HG02884 (cell line): ENCODE data around the gene DPP9.
"Not testable (repeated sequence)": the region's sequence is repeated elsewhere in the genome, so short reads cannot be mapped to it uniquely, and the experiment has no call there.

Experiments used
- ATAC-seq: cut with Tn5 transposase; IDR thresholded peaks from one replicate; pipeline ENCODE4 v1.9.1; 2021; ENCODE audit warnings: mild to moderate bottlenecking, moderate library complexity; ENCODE audit not compliant: unreplicated experiment

DPP9 gene

GRCh38 chr19:4723595-4724514, at the start of gene DPP9:
Gene DPP9, minus strand, starts transcription at chr19:4723842. Its CDS starts 3,936 bp downstream, at chr19:4719906.
- ATAC-seq, result peak; percentile 80

DNA sequence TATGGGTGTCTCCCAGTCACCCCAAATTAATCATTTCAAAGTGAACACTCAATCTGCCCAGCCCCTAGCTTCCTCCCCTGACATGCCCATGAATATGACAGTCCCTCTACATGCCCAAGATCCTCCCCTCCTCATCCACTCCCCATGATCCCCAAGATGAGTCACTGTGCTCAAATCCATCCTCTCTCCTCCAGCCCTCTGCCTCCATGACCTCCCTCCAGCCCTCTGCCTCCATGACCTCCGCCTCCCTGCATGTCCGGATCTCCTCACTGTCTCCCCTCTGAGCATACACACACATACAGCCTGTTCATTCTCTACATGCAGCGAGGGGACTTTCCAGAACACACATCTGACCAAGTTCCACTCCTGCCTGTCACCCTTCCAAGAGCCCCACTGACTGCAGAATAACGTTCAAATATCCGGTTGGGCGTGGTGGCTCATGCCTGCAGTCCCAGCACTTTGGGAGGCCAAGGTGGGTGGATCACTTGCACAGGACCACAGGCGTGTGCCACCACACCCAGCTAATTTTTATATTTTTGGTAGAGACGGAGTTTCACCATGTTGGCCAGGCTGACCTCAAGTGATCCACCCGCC, 49.5 kb upstream of the DPP9 start:
- no peak for ATAC-seq

DNA sequence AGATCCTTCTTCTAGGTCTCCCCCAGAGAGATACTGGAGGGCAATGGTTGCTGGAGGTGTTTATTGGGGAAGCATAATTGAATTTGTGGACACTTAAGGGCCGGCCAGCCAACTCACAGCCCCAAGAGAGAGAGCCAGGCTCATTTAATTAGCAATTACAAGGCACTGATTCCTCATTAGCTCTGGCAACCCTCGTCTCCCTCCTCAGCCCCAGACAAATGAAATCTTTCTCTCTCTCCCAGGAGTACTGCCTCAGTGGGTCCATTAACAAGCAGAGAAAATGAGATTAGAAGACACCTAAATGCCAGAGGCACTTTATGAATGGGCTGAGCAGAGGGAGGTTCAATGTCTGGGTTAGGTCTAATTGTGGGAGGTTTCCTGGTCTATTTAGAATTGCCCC, 48.9 kb upstream of the DPP9 start:
- ATAC-seq, result no peak

DNA sequence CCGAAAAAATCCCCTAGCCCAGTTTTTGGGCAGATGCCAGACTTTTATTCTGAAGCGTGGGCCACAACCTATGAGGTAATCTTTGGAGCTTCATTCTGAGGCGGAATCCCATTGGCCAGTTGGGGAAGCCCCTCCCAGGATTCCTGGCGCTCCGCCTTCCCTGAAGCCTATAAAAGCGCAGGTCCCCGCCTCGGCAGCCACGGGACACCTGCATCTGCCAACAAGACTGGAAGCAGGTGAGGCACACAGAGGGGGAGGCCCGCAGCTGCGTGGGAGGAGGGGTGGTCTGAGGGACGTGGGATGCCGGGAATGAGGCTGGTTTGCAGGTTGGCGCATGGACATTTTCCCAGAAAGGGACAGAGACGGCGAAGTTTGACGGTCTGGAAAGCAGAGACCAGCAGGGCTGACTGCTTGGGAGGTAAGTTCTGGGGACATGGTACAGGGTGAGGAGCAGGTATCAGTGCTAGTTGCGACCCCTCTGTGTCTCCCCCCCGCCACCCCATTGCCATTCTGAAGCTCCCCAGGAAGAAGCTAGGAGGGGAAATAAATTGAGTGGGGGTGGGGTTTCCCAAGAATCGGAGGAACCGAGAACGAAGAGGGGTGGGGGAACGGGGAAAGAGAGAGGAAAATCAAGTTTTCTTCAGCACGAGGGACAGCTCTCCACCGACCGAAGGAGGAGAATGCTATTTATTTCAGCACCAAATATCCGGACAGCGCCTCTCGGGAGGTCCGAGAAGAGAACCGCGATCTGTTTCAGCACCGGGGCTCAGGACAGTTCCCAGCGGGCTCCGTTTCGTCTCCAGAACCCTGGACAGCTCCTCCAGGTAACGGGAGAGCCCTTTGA, 45.5 kb upstream of the DPP9 start:
- ATAC-seq, result no peak

- no peak for ATAC-seq
These were observed 40.7 kb upstream of the DPP9 start for GRCh38 chr19:4764393-4764660.

GRCh38 chr19:4763021-4763420, 39.4 kb upstream of the DPP9 start:
- ATAC-seq, result no peak

DNA sequence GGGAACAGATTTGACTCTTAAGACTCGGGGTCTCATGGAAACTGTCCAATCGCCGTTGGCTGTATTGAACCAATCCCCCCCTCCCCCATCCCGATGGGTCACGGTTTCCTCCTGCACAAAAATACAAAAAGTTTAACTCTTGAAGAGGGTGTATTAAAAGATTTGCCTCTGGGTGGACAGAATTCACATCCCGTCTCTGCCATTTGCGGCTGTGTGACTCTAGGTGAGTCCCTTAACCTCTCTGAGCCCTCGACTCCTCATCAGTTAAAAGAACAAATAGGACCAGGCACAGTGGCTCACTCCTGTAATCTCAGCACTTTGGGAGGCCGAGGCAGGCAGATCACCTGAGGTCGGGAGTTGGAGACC, 36.6 kb upstream of the DPP9 start:
- no peak for ATAC-seq

GRCh38 chr19:4759388-4760284, 36.0 kb upstream of the DPP9 start:
- ATAC-seq, result no peak

DNA sequence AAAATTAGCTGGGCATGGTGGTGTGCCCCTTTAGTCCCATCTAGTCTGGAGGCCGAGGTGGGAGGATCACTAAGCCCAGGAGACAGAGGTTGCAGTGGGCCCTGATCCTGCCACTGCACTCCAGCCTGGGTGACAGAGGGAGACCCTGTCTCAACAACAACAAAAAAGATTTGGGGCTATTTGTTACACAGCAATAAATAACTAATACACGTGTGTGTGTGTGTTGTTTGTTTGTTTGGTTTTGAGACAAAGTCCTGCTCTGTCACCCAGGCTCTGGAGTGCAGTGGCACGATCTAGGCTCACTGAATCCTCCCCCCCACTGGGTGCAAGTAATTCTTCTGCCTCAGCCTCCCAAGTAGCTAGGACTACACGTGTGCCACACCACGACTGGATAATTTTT, 35.0 kb upstream of the DPP9 start:
- ATAC-seq, result no peak

DNA sequence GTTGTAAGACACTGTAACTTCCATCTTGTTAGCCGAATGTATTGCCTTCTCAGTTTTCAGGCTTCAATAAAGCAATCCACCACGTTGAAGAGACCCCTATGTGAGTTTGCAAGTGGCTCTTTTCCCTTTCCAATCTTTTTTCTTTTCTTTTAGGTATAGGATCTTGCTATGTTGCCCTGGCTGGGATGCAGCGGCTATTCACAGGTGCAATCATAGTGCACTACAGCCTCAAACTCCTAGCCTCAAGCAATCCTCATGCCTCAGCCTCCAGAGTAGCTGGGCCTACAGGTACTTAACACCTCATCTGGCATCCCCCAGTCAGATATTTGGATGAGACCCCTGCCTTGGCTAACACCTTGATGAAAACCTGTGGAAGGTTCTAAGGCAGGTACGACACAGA, 34.4 kb upstream of the DPP9 start:
- no peak for ATAC-seq

GRCh38 chr19:4755459-4755858, 31.8 kb upstream of the DPP9 start:
- ATAC-seq, result no peak

GRCh38 chr19:4754248-4754647, 30.6 kb upstream of the DPP9 start:
- ATAC-seq, result no peak

DNA sequence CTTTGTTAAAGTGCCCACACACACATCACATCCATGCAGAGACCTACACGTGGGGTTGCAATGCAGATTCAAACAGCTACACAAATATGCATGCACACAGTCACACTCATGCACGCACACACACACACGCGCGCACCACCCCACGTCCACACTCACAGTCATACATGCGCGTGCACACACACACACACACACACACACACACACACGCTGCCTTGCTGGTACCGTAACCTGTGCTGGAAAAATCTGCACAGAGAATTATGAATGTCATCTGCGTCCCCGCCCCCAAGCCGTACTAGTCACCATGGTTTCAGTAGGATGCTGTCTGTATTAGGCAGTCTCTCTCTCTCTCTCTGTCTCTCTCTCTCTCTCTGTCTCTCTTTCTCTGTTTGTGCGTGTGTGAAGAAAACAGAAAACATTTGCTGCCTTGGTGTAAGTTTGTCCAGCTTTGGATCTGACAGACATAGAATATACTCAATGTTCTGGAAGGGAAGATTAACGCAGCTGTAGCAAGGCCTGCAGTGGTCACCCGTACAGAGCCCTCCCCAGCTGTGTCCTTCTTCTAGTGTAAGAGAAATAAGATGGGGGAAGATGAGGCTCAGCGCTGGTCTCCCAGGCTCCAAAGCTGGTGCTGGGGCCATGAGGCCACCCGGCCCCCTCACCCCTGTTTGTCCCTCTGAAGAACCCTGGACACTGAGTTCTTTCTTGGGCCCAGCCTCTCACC, 26.4 kb upstream of the DPP9 start:
- ATAC-seq, result no peak

- ATAC-seq, result no peak
These were observed 24.9 kb upstream of the DPP9 start for GRCh38 chr19:4748589-4748988.

DNA sequence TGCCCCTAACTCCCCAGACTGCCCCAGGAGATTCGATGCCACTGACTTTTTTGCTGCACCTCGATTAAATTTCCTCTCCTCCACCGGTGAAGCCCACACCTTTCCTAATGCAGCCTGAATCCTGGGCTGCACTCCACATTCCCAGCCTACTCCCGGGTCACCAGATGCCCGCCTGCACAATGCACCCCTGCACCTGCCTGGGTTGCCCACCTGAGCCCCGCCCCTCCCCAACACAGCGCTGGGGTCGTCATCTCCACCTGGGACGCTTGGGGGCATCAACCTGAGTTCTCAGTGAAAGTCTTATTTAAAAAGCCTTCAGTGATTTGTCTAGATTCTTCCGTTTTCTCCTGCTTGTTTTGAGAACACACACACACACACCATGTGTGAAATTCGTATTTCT, 24.5 kb upstream of the DPP9 start:
- ATAC-seq, result no peak

DNA sequence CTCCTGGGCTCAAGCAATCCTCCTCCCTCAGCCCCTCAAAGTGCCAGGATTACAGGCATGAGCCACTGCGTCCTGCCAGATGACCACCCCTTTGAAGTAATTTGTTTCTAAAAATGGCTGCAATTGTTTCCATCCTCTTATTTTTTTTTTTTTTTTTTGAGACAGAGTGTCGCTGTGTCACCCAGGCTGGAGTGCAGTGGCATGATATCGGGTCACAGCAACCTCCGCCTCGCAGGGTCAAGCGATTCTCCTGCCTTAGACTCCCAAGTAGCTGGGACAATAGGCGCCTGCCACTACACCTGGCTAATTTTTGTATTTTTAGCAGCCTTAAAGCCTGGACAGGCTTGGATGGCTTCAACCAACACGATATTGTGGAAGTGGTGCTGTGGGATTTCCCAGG, 22.3 kb upstream of the DPP9 start:
- no peak for ATAC-seq

GRCh38 chr19:4745175-4745574, 21.5 kb upstream of the DPP9 start:
- not testable (repeated sequence) for ATAC-seq

DNA sequence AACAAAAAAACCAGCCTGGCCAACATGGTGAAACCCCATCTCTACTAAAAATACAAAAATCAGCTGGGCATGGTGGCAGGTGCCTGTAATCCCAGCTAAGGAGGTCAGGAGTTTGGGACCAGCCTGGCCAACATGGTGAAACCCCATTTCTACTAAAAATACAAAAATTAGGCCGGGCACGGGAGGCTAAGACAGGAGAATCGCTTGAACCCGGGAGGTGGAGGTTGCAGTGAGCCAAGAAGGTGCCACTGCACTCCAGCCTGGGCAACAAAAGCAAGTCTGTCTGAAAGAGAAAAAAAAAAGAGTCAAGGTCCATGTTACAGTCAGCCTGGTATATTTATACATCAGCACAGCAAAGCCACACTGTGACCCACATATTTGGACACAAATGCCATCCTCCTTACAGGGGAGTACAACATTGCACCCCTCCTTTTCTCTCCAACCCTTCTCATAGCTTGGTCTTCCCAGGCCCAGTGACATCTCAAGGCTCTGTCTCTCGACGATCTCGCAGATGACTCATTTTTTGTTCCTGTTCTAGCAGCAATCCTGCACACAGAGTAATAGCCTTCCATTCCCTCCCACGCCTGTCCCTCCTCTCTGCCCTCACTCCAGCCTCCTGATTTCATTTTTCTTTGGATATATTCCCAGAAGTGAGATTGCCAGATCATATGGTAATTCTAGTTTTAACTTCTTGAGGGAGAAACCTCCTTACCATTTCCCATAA, 21.0 kb upstream of the DPP9 start:
- no peak for ATAC-seq
